Activated T-cell treated with anti-CD3 and anti-CD28 coated beads, Interleukin-2, amount 50 U/mL, for 1 hour (primary cell): ENCODE measurements around the gene PIRT.

Experiments used
- DNase-seq: peaks from one replicate; pipeline ENCODE4 v3.0.0-alpha.2; 2020

PIRT gene

DNA sequence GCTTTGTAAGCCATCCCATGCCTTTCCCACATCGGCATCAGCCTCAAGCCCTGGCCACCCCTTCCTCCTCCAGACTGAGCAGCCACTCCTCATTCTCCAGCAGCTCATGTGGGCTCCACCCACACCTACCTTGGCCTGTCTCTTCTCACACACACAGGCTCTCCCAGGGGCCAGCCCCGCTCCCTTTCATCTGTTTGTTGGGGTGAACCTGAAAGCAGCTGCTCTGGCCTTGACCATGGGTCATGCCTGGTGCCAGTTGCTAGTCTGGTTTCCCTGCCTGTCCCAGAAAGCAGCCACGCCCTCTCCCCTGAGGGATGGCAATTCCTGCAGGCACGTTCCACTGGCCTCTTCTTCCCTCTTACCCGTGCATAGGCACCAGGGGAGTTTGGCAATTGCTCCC is 22.6 kb downstream of the PIRT start:
- no peak for DNase-seq

GRCh38 chr17:10814075-10814474 is 23.8 kb downstream of the PIRT start:
- no peak for DNase-seq

GRCh38 chr17:10812674-10813073 is 25.2 kb downstream of the PIRT start:
- no peak for DNase-seq

- no peak for DNase-seq
Observed at GRCh38 chr17:10809605-10810004, 28.3 kb downstream of the PIRT start.

GRCh38 chr17:10807704-10808128 is 30.2 kb downstream of the PIRT start:
- DNase-seq = no peak

- DNase-seq = no peak
Observed at GRCh38 chr17:10806545-10807262, 31.2 kb downstream of the PIRT start.

DNA sequence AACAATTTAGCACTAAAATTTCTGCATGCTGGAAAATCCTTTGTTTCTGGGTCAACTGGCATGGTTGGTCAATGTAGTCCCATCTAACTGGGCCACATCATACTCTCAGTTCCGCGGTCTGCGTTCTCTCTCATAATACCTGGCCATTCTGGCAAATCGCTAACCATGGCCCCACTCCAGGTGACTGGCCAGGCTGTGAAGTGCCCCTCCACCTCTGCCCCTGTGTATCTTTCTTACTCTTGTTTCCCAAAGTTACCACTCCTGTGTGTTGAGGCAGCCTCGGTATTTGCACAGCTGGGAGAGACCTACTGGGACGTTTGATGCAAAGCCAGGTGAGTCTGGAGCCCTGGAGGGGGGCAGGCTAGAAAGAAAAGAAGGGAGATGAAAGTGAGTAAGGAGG is 32.0 kb downstream of the PIRT start:
- DNase-seq = no peak

- no peak for DNase-seq
Observed at GRCh38 chr17:10804546-10804945, 33.3 kb downstream of the PIRT start.

- DNase-seq = no peak
Observed at GRCh38 chr17:10803830-10804475, 33.9 kb downstream of the PIRT start, which contains the start of gene TMEM238L. TSS of gene TMEM238L (minus strand) at chr17:10804099. CDS start at chr17:10803963, 136 bp downstream.

GRCh38 chr17:10803350-10803749 is 34.5 kb downstream of the PIRT start:
- no peak for DNase-seq

DNA sequence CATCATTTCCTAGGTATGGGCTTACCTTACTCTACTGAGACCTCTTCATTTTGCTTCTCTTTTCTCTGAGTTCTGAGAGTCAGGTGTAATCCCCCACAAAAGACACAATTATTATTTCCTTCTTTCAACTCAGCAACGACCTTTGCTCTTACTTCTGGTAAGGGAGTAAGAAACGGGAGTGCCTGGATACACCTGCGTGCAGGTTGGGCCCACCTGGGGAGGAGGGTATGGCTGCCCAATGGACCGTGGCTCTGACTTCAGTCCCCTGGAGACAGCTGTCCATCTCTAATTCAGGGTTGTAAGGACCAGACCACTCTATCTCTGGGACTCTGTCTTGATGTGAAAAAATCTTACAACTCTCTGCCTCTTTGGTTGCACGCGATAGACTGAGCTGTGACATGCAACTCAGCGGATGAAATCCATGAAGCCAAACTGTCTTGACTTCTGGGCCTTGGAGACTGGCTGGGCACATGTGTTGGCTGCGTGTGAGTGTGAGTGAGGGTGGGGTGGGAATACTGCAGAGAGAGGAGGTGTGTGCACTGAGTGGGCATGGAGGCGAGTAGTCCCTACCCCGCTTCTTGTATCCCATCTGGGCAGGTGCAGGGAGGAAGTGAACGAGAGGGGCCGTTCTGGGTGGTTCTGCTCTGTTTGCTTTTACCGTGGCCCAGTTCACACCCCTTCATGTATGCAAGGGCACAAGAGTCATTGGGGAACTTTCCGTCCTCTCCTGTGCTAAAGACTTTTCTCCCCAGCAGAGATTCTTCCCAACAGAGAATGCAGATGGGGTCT is 35.2 kb downstream of the PIRT start:
- no peak for DNase-seq

- DNase-seq = no peak
Observed at GRCh38 chr17:10799407-10799806, 38.5 kb downstream of the PIRT start.

DNA sequence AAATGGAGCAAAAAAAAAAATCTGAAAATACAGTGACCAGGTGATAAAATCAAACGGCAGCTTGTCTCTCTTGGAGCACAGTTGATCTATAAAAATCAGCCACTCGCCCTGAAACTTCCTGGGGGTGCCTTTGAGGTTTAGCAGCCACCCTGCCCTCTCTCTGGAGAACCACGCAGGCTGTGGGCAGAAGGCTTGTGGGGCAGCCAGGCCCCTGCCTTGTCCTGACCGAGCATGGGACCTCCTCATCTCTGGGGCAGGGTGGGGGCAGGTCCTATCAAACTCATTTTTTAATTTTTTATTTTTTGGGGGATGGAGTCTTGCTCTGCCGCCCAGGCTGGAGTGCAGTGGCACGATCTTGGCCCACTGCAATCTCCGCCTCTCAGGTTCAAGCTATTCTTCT is 39.0 kb downstream of the PIRT start:
- no peak for DNase-seq

GRCh38 chr17:10798332-10798749 is 39.5 kb downstream of the PIRT start:
- no peak for DNase-seq

DNA sequence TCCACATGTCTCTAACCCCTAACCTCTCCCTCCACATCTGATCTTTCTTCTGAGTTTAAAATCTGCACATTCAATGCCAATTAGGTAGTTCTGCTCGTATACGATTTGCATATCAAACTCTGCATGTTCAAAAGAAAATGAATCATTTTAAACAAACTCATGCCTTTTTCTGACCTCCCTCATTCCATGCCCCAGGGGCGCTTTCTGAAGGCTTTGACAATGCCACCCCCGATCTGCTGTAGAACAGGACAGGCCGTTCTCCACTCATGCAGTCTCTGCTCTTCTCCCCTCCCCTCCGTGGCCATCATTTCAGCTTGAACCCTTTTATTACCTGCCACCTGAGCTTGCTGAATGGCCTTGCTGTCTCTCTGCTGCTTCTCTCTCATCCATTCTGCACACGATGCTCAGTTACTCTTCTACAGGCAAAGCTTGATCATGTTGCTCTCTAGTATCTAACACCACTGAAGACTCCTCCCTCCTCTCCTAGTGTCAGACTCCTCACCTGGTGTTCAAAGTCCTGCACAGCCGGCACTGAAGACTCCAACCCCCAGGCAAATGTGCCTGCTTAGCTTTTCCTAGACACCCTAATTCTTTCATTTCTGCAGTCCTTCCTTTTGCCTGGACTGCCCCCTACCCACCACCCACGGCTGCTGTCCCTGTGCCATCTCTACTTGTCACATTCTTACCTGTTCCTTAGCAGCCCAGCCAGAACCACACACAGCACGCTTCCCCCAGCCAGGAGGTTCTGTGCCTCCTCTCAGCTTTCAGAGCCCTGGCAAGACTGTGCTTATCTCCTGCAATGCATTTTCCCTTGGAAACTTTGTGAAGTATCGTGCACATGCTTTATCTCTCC is 40.2 kb downstream of the PIRT start:
- DNase-seq = no peak

DNA sequence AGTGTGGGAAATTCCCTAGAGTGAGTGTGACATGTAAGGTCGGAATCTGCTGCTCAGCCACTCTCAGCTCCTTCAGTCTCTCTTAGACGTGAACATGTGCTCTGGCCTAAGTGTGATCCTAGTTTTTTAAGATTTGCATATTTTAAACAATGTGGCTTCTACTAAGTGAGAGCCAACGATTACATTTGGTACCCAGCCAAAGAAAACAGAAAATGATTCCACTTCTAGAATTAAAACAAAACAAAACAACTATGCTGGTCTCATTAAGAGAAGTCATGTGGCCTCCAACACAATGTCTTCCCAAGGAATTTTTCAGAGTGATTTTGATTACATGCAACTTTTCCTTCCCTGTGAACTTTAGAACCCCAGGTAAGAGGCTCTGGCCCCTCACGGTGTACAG is 44.1 kb downstream of the PIRT start:
- DNase-seq = no peak

DNA sequence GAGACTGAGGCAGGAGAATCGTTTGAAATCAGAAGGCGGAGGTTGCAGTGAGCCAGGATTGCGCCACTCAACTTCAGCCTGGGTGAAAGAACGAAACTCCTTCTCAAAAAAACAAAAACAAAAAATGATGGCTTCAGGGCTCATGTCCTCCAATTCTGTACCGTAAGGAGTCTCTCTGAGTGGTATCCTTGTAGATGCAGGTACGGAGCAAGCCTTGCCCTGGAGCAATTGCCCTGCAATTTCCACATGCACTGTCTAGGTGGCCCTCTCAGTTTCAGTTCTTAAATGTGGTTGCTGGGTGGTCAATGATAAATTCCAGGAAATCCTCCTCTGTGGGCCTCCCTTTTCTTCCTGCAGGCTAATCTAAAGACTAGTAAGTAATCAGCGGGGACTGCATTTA is 44.6 kb downstream of the PIRT start:
- no peak for DNase-seq

DNA sequence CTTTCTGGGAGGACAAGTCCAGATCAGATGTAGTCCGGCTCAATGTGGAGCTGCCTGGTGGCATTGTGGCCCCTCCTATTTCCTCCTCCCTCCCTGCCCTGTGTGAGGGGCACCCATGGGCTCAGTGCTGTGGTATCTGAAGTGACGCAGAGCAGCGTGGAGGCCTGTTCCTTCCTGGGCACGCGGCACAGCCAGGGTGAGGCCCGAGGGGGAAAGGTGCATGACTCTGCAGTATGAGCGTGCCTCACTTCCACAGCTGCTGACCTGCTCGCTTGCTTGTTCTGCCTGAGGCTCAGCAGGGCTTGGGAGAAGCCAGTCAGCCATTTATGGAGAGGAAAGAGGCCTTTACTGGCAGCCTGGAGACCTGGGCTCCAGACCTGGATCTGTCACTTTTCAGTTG is 45.7 kb downstream of the PIRT start:
- no peak for DNase-seq

DNA sequence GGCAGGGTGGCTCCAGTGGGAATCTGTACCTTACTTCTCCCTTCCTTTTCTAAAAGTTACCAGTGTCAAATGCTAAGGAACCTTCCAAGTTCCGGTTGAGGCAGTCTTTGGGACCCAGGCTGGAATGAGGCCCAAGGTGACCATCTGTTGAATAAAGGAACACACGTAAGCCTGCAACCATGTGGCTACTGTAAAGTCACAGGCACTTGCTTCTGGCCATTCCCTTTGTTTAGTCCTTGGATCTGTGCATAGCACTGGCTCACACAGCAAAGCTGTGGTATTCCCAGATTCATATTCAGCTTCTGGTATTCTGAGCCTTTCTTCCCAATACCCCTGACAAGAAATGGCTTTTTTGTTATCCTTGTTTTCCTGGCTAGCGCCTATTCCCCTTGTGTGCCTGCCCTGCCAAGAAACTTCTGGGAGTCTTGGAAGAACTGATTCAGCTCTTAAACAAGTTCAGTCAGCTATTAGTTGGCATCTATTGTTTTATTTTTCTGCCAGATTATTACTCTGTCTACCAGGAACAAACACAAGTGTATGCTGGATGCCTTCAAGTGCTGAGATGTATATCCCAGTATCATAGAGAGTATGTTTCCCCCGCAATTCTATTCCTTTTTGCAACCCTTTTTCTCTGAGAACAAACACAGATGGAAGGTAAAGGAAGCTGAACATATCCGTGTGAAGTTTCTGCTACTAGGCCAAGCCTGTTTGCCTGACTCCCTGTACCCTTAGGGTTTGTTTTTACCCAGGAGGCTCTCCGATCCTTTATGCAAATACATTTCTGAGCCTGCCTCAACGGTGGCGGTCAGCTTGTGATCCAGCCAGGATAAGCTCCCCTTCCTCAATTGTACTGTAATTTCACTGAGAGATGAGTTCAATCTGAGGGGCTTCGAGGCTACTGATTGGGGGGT is 47.1 kb downstream of the PIRT start:
- no peak for DNase-seq

- DNase-seq = no peak
Observed at GRCh38 chr17:10789694-10790271, 48.1 kb downstream of the PIRT start.

- no peak for DNase-seq
Observed at GRCh38 chr17:10787306-10788045, 50.4 kb downstream of the PIRT start.
